HG03280 (cell line): ENCODE measurements around the gene AGAP1.

Experiments
- ATAC-seq: cut with Tn5 transposase; IDR thresholded peaks from one replicate; pipeline ENCODE4 v1.9.1; 2021; ENCODE audit warnings: mild to moderate bottlenecking, moderate library complexity; ENCODE audit not compliant: unreplicated experiment

The AGAP1 gene

GRCh38 chr2:235658351-235659174 lies 164.7 kb downstream of the AGAP1 start:
- ATAC-seq: no peak

GRCh38 chr2:235659767-235660322 lies 166.0 kb downstream of the AGAP1 start:
- ATAC-seq: no peak

- no peak for ATAC-seq
Observed at GRCh38 chr2:235660484-235661082, 166.7 kb downstream of the AGAP1 start.

GRCh38 chr2:235661167-235661937 lies 167.5 kb downstream of the AGAP1 start:
- no peak for ATAC-seq

- no peak for ATAC-seq
Observed at GRCh38 chr2:235661952-235662351, 168.1 kb downstream of the AGAP1 start.

GRCh38 chr2:235663875-235664274 lies 170.0 kb downstream of the AGAP1 start:
- no peak for ATAC-seq

GRCh38 chr2:235665661-235666212 lies 171.9 kb downstream of the AGAP1 start:
- no peak for ATAC-seq

- ATAC-seq: no peak
Observed at GRCh38 chr2:235666213-235666781, 172.5 kb downstream of the AGAP1 start.

- no peak for ATAC-seq
Observed at GRCh38 chr2:235668782-235669181, 174.9 kb downstream of the AGAP1 start.

GRCh38 chr2:235669269-235669831 lies 175.5 kb downstream of the AGAP1 start:
- ATAC-seq: no peak

GRCh38 chr2:235669983-235670962 lies 176.4 kb downstream of the AGAP1 start:
- no peak for ATAC-seq

GRCh38 chr2:235670974-235671787 lies 177.3 kb downstream of the AGAP1 start:
- ATAC-seq: no peak

GRCh38 chr2:235672720-235673119 lies 178.9 kb downstream of the AGAP1 start:
- ATAC-seq: no peak

- no peak for ATAC-seq
Observed at GRCh38 chr2:235674146-235674545, 180.3 kb downstream of the AGAP1 start.

- no peak for ATAC-seq
Observed at GRCh38 chr2:235674812-235675211, 181.0 kb downstream of the AGAP1 start.

- ATAC-seq: no peak
Observed at GRCh38 chr2:235675678-235676535, 182.1 kb downstream of the AGAP1 start.

GRCh38 chr2:235676536-235676799 lies 182.6 kb downstream of the AGAP1 start:
- no peak for ATAC-seq
